Hematopoietic multipotent progenitor cell treated with erythropoietin and hydrocortisone succinate and interleukin-3 and kit ligand, for 6 days (in vitro differentiated cells): Measurements from ENCODE around the gene ANKRD18B.
"Not testable (repeated sequence)": the region's sequence is repeated elsewhere in the genome, so short reads cannot be mapped to it uniquely, and the experiment has no call there.

ENCODE experiments used
- DNase-seq: peaks from one replicate; pipeline ENCODE4 v3.0.0-alpha.2; 2015

The ANKRD18B gene

GRCh38 chr9:33523397-33524305, at the start of gene ANKRD18B:
Gene ANKRD18B (plus strand): TSS chr9:33524251. CDS start chr9:33524490, 239 bp downstream.
- peak; percentile 80 for DNase-seq

- DNase-seq = no peak
Observed at GRCh38 chr9:33475357-33475756, 48.7 kb upstream of the ANKRD18B start.

- DNase-seq = no peak
Observed at GRCh38 chr9:33476503-33476902, 47.5 kb upstream of the ANKRD18B start.

- DNase-seq = no peak
Observed at GRCh38 chr9:33480106-33480505, 43.9 kb upstream of the ANKRD18B start.

GRCh38 chr9:33480976-33481375, 43.1 kb upstream of the ANKRD18B start:
- no peak for DNase-seq

- DNase-seq = not testable (repeated sequence)
Observed at GRCh38 chr9:33485312-33485711, 38.7 kb upstream of the ANKRD18B start.

GRCh38 chr9:33489066-33489465, 35.0 kb upstream of the ANKRD18B start:
- no peak for DNase-seq

GRCh38 chr9:33493819-33494218, 30.2 kb upstream of the ANKRD18B start:
- peak; percentile 56 for DNase-seq

GRCh38 chr9:33498387-33498786, 25.7 kb upstream of the ANKRD18B start:
- DNase-seq = peak; percentile 68

- DNase-seq = no peak
Observed at GRCh38 chr9:33506626-33507370, 17.3 kb upstream of the ANKRD18B start.

- peak; percentile 83 for DNase-seq
Observed at GRCh38 chr9:33510262-33511183, 13.5 kb upstream of the ANKRD18B start.

GRCh38 chr9:33511184-33511517, 12.9 kb upstream of the ANKRD18B start:
- not testable (repeated sequence) for DNase-seq

GRCh38 chr9:33512535-33512934, 11.5 kb upstream of the ANKRD18B start:
- DNase-seq = not testable (repeated sequence)

- DNase-seq = not testable (repeated sequence)
Observed at GRCh38 chr9:33515342-33515995, 8.6 kb upstream of the ANKRD18B start.

- DNase-seq = not testable (repeated sequence)
Observed at GRCh38 chr9:33516397-33516796, 7.7 kb upstream of the ANKRD18B start.

GRCh38 chr9:33517373-33517772, 6.7 kb upstream of the ANKRD18B start:
- peak; percentile 72 for DNase-seq

- not testable (repeated sequence) for DNase-seq
Observed at GRCh38 chr9:33517934-33518577, 6.0 kb upstream of the ANKRD18B start.

GRCh38 chr9:33521861-33522260, 2.2 kb upstream of the ANKRD18B start:
- DNase-seq = not testable (repeated sequence)

- DNase-seq = peak; percentile 35
Observed at GRCh38 chr9:33524306-33524947, 376 bp downstream of the ANKRD18B start.

- DNase-seq = not testable (repeated sequence)
Observed at GRCh38 chr9:33528069-33528468, 4.0 kb downstream of the ANKRD18B start.

GRCh38 chr9:33533958-33534357, 9.9 kb downstream of the ANKRD18B start:
- not testable (repeated sequence) for DNase-seq
